ENCODE measurements around the gene KRTAP10-9.
"Not testable (repeated sequence)": the region's sequence is repeated elsewhere in the genome, so short reads cannot be mapped to it uniquely, and the experiment has no call there.

Gene KRTAP10-9

DNA sequence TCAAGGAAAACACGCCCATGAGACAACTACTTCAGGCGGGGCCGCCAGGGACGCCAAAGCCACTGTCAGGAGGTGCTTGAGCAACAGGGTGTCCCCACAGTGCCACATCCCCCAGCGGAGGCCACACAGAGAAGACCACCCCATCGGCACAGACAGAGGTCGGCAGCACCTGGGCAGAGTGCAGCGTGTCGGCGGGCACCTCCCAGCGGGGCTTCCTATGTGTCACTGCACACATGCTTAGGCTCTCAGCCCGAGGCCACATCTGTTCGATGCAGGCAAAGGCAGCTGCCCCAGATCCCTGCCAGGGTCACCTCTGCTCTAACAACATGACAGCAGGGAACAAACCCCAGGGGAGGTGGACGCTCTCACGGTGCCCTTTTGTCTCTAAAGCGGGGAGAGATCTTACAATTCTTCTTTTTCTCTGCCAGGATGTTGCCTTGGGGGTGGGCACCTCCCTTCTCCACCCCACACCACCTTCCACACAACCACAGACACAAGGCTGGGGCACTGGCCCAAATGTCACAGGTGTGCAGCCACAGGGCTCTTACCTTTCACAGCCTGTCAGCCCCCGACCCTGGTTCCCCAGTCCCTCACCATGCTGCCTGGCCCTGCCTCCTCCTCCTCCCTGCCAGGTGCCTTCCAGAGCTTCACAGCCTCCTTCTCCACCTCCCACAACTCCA lies 10.8 kb upstream of the KRTAP10-9 start:
- DNase-seq, result no peak

DNA sequence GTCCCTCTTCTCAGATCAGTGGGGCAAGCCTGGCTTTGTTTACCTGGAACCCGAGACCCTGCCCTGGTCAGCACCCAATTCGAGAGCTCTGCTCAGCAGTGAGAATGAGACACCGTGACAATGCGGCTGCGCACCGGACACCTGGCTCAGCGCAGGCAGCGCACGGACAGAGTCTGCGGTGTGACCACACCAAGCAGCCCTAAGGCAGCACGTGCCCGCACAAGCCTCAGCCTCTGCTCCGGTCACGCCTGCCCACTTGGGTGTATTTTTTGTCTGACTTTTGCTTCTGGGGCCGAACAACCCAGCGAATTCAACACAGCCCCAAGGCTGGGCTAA lies 10.3 kb upstream of the KRTAP10-9 start:
- DNase-seq, result no peak

DNA sequence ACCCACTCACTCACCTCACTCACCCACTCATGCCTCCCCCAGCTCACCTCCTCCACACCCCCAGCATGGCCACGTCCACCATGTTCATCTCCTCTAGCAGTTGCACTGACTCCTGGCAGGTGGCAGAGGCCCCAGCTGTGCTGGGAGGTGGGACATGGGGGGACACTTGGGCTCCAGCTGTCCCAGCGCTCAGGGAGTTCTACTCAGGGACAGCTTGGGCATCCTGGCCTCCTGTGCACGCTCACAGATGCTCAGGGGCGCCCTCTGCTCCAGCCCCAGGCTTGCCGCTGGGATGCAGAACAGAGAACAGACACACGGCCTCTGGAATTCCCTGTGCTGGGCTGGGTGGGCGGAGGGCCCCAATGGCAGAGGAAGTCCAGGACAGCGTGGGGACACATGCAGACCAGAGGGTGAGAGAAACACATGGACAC lies 9.8 kb upstream of the KRTAP10-9 start:
- DNase-seq, result no peak

DNA sequence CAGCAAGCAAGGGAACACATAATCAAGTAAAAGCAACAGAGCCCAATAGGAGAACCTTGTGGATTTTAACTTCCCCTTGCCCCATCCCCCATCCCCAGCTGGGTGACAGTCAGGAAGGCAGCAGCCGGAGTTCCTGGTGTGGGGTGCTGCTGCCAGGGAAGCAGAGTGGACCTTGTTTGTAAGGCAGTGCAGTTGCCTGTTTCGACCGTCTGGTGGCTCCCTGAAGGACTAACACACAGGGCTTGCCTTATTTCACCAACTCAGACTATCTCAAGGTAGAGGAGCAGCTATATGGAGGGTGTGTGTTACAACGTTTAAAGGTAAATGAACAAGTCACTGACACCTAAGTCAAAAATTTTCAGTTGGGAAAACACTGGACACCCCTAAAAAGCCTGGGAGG lies 8.4 kb upstream of the KRTAP10-9 start:
- DNase-seq, result no peak

DNA sequence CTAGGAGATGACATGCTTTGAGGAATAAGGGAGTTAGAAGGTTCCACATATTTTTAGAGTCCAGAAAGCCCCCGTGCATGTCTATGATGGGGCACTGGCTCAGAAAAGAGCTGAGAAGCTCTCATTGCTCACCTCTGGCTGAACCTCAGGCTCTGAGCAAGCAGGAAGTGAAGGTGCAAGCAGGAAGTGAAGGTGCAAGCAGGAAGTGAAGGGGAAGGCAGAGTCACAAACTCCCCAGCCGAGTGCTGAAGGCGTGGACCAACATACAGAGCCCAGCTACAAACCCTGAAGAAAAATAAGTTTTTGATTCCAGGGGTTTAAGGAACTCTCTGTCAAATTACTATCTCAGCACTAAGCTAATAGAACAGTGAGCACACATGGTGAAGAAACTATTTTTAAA lies 8.0 kb upstream of the KRTAP10-9 start:
- no peak for DNase-seq

DNA sequence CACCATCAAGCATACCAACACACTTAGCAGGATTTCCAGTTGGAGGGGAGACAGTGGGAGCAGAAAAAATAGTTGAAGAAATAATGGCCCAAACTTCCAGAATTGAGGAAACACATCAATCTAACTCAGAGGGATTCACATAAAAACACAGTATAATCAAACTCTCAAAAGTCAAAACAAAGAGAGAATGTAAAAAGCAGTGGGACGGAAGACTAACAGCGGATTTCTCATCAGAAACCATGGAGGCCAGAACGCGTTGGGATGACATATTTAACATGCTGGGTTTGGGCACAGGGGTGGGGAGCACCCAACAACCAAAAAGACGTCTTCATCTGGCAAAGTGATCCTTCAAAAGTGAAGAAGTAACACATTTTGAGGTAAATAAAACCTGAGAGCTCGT lies 7.0 kb upstream of the KRTAP10-9 start:
- no peak for DNase-seq

DNA sequence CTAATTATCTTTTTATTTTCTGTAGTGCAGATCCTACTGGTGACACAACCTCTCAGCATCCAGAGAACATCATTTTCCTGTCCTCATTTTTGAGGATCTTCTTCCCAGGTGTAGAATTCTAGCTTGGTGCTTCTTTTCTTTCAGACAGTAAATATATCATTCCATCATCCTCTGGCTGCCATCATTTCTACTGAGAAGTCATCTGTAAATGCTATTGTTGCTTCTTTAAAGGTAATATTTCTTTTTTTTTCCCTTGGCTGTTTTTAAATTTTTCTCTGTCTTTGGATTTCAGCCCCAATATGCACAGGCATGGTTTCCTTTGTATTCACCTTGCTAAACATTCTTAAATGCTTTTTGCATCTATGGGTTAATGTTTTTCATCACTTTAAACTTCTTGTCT lies 3.3 kb upstream of the KRTAP10-9 start:
- no peak for DNase-seq

DNA sequence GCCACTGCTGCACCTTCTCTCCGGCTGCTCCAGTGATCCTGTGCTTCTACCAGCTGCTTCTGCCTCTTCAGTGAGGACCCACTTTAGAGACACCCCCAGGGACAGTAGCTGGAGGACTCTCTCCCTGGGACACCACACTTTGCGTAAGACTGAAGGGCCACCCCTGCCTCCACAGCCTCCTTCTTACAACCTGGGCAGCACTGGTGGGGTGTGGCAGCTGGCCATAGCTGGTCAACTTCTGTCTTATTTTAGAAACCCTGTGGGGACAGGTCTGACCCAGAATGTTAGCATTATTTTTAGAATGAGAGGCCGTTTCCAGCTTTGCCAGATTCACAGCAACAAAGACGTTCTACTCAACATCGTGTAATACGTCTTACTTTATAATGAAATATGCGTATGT lies 1.1 kb upstream of the KRTAP10-9 start:
- no peak for DNase-seq

DNA sequence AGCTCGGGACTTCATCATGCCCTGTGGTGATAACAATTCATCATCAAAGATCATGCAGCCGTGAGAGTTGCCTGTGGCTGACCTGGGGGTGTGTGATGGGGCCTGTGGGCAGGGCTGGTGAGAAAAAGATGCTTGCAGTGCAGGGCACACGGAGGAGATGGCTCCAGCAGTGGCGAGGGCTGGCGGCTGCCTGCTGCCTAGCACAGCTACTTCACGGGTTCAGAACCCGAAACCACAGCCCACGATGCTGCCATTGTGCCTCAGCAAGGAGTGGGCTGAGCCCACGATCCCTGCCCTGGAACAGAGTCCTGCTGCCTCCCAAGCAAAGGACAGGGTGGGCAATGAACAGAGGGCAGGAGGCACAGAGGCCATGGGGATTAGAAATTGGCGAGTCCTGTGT lies 631 bp upstream of the KRTAP10-9 start:
- no peak for DNase-seq

DNA sequence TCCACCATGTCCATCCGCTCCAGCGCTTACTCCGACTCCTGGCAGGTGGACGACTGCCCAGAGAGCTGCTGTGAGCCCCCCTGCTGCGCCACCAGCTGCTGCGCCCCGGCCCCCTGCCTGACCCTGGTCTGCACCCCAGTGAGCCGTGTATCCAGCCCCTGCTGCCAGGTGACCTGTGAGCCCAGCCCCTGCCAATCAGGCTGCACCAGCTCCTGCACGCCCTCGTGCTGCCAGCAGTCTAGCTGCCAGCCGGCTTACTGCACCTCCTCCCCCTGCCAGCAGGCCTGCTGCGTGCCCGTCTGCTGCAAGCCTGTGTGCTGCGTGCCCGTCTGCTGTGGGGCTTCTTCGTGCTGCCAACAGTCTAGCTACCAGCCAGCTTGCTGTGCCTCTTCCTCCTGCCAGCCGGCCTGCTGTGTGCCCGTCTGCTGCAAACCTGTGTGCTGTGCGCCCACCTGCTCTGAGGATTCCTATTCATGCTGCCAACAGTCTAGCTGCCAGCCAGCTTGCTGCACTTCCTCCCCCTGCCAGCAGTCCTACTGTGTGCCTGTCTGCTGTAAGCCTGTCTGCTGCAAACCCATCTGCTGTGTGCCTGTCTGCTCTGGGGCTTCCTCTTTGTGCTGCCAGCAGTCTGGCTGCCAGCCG lies 409 bp downstream of the KRTAP10-9 start:
- DNase-seq, result not testable (repeated sequence)

DNA sequence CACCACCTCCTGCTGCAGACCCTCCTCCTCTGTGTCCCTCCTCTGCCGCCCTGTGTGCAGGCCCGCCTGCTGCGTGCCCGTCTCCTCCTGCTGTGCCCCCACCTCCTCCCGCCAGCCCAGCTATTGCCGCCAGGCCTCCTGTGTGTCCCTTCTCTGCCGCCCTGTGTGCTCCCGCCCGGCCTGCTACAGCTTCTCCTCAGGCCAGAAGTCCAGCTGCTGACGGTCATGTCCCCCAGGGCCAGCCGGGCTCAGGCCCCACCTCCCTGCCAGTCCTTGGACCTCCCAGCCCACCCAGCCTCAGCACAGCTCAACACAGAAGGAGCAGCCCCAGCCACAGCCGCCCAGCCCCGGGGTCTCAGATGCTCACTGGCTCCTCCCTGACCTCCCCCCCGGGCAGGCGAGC lies 939 bp downstream of the KRTAP10-9 start:
- not testable (repeated sequence) for DNase-seq

DNA sequence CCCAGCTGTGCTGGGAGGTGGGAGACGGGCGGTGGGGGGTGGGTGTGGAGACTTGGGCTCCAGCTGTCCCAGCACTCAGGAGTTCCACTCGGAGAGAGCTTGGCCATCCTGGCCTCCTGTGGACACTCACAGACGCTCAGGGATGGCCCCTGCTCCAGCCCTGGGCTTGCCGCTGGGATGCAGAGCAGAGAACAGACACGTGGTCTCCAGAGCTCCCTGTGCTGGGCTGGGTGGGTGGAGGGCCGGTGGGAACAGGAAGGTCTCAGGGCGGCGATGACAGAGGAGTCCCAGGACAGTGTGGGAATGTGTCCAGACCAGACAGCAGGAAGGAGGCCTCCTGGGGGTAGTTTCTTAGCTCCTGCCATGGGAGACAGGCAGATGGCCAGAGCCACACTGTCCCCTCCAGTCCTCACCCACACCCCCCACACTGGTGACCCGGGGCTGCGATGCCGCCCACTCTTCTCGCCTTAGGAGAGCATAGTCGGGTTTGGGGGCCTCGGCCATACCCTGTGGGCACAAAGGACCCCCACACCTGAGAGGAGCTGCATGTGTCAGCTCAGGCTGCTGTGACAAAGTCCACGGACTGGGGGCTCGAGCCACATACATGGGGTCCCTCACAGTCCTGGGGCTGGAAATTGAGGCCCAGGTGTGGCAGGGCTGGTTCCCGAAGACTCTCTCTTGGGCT lies 2.0 kb downstream of the KRTAP10-9 start:
- DNase-seq, result no peak

DNA sequence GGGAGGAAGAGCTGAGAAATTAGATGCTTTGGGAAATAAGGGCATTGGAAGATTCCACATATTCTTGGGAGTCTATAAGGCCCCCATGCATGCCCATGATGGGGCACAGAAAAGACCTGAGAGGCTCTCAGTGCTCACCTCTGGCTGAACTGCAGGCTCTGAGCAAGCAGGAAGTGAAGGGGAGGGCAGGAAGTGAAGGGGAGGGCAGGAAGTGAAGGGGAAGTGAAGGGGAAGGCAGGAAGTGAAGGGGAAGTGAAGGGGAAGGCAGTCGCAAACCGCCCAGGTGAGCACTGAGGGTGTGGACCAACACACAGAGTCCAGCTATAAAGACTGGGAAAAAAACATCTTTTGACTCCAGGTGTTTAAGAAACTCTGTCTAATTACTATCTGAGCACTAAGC lies 3.5 kb downstream of the KRTAP10-9 start:
- DNase-seq, result no peak

DNA sequence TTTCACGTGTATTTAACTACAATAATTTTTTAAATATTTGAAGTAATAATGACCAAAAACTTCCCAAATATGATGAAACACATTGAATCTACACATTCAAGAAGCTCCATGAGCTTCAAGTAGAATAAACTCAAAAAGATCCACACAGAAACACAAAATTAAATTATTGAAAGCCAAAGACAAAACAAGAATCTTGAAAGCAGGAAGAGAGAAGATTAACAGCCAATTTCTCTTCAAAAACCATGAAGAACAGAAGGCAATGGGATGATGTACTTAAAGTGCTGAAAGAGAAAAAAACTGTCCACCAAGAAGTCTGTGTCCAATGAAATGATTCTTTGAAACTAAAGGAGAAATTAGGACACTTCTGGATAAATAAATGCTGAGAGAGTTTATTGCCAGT lies 5.2 kb downstream of the KRTAP10-9 start:
- DNase-seq, result no peak

DNA sequence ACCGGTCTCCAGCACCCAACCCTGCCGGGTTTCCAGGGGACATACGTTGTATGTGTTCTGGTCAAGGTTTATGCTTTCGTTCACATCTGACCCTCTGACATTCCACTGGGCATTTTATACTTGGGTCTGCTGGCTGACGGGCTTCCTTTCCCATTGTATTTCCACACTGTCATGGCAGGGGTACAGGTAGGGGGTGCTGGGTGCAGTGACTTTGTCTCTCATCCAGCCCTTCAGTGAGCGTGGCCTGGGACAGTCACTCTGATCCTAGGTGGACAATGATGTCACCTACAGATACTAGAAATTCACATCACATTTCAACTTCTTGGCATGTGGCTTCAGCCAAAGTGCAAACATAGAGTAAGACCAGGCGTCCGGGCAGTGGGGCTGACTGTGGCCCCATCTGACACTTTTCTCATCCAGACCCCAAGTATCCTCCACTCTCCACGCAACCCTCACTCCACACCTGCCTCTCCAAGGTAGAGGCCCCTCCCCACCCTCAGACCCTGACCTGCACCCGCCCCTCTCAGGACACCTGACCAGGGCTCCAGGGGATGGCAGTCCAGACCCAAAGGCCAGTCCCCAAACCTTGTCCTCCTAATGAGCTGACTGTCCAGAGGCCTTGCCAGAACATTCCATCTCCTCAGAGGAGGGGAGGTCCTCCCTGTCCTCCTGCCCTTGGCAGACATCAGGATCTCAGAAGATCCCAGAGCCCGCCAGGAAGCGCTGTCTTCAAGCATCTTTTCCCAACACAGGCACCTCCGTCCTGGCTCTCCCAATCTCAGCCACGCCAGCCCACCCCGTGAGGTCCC lies 9.5 kb downstream of the KRTAP10-9 start:
- DNase-seq, result no peak

DNA sequence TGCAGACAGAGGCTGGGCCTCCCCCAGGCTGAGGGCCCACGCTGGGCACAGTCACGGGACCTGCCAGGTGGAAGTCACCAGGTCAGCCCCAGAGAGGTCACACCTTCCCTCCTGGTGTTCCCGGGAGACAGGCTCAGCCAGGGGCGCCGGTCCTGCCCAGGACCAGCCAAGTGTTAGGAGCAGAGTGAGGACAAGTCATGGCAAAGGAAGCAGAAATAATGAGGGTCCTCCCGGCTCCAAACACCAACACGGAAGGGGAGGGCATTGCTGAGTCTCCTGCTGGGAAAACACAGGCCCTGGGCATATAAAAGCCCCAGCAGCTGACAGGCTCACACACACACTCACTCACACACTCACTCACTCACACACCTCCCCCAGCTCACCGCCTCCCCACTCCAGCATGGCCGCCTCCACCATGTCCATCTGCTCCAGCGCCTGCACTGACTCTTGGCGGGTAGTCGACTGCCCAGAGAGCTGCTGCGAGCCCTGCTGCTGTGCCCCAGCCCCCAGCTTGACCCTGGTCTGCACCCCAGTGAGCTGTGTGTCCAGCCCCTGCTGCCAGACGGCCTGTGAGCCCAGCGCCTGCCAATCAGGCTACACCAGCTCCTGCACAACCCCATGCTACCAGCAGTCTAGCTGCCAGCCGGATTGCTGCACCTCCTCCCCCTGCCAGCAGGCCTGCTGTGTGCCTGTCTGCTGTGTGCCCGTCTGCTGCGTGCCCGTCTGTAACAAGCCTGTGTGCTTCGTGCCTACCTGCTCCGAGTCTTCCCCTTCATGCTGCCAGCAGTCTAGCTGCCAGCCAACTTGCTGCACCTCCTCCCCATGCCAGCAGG lies 10.3 kb downstream of the KRTAP10-9 start, which contains the start of gene KRTAP10-10:
Gene KRTAP10-10 (plus strand): TSS at position 339 of the 833 bp plus-strand sequence. CDS start 62 bp downstream, at position 401.
- DNase-seq, result no peak

DNA sequence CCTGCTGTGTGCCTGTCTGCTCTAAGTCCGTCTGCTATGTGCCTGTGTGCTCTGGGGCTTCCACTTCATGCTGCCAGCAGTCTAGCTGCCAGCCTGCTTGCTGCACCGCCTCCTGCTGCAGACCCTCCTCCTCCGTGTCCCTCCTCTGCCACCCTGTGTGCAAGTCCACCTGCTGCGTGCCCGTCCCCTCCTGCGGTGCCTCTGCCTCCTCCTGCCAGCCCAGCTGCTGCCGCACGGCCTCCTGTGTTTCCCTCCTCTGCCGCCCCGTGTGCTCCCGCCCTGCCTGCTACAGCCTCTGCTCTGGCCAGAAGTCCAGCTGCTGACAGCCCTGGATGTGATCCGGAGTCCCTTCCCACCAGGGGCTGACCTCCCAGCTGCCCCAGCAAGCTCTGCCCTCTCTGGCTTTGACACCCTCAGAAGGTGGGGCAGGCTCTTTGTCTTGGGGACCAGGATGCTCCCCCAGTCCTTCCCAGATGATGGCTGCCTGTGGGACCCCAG lies 11.0 kb downstream of the KRTAP10-9 start:
- not testable (repeated sequence) for DNase-seq

DNA sequence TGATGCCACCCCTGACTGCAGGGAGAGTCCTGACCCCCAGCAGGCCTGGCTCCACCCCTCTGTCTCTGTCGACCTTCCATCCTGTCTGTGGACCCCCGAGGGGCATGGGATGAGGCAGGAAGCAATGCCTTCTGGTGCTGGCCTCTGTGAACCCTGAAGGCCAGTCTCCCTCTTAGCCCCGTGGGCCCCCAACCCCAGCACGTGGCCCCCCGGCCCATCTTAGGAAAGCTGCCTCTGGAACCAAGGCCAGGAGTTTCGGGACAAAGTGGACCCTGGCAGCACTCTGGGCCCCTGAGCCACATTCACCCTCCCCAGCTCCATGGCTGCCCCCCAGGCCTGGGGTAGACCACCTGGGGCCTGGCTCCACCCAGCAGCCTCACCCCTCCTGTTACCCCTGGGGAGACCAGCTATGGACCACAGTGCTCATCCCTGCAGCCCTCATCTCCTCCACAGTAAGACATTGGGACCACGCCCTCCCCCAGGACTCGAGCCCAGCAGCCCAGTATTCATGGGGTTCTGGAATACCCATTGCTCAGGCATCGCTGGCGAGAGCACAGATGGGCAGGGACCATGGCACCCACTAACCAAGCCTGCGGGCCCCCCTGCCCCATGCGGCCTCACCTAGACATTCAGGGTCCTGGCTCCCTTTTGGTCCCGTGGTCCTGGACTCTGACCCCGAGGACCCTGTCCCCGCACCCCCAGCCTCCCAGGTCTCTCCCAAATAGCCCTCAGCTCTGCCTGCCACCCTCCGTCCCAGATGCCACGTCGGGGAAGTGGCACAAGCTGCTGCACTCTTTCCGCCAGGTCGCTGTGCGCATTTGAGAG lies 11.8 kb downstream of the KRTAP10-9 start:
- not testable (repeated sequence) for DNase-seq

DNA sequence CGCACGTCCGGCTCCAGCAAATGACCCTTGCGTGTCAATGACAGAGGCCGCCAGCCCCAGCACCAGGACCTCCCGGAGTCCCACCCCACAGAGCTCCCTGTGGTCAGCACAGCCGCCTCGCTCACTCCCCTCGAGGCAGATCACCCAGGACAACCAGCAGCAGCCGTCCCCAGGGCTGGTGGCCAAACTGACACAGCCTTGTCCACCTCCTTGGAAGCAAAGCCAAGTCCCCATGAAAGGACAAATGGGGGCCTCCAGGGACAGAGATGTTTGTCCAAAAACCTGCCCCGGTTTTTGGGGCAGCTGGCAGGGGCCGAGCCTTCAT lies 12.4 kb downstream of the KRTAP10-9 start:
- no peak for DNase-seq

DNA sequence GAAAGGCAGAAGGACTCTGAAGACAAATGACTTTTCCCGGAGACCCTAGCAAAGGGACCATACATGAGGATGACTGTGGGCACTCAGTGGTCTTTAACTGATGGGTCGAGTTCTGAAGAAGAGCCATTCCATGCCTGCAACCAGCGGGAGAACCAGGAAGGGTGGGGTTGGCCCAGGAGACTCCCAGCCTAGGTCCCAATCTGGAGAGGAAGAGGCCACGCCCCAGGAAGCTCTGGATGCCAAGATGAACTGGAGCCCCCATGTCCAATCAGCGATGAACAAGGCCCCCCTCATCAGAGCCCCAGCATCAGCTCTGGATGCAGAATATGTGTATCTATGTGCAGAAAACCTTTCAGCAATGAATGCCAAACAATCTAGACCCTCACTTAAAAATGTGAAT lies 13.9 kb downstream of the KRTAP10-9 start:
- DNase-seq, result no peak

DNA sequence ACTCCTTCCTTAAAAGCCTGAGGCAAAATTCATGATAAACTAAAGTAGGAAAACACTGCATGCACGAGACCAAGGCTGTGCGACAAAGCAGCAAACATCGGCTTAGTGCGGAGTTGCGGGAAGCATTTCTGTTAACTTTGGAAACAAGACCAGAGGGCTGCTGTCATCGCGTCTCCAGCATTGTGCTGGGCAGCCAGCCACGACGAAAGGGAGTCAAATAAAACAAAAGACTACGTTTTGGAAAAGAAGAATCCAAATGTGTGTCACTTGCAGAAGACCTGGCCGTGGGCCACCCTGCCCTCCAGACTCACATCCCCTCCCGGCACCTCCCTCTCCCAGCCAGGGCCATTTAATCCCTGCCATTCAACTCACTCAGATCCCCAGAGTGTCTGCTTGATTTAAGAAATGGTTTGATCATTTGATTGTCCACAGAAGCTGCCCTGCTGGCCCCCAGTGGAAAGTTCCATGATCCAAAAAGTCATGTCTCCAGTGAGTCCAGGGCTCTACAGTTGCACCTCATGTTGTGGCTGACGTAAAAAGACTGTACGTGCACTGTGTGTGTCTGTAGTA lies 16.9 kb downstream of the KRTAP10-9 start:
- DNase-seq, result no peak
